ENCODE results near the gene TMEM121. TPM values are rescaled to one million over a fixed set of nuclear protein-coding genes. Genes with fewer than 3 reads are reported as not detected.
"Not testable (repeated sequence)": the region's sequence is repeated elsewhere in the genome, so short reads cannot be mapped to it uniquely, and the experiment has no call there.

The TMEM121 gene
- total and polyA plus RNA-seq, 5 donors from 2014 or later, result 1.8 to 5.8 (median 3.7) TPM

- not testable (repeated sequence) for H3K36me3 ChIP-seq (ENCODE audit: control insufficient read depth, insufficient read depth, low read length); H3K4me1 ChIP-seq (ENCODE audit: control insufficient read depth, insufficient read depth, low read length, poor library complexity, severe bottlenecking); H3K4me3 ChIP-seq (ENCODE audit: low read depth, low read length); H3K4me3 Mint-ChIP-seq; ATAC-seq (ENCODE audit: low read depth in 2 of 2); H3K27me3 ChIP-seq (ENCODE audit: control insufficient read depth, insufficient read depth, low read length); H3K36me3 Mint-ChIP-seq; H3K9me3 ChIP-seq (ENCODE audit: control insufficient read depth in 2 of 2, low read length in 2 of 2); H3K9me3 Mint-ChIP-seq; DNase-seq; H3K27ac Mint-ChIP-seq; H3K27ac ChIP-seq (ENCODE audit: insufficient read depth, low read length, poor library complexity, severe bottlenecking); H3K4me1 Mint-ChIP-seq
- H3K27me3 Mint-ChIP-seq, result peaks cover 11% of the 10 kb centered on the region
These were observed 31.3 kb downstream of the TMEM121 start for GRCh38 chr14:105557671-105558070.

- not testable (repeated sequence) for DNase-seq; H3K27me3 Mint-ChIP-seq; H3K27me3 ChIP-seq (ENCODE audit: control insufficient read depth, insufficient read depth, low read length); H3K4me1 Mint-ChIP-seq; H3K9me3 ChIP-seq (ENCODE audit: control insufficient read depth in 2 of 2, low read length in 2 of 2); H3K4me3 Mint-ChIP-seq; H3K4me1 ChIP-seq (ENCODE audit: control insufficient read depth, insufficient read depth, low read length, poor library complexity, severe bottlenecking); H3K9me3 Mint-ChIP-seq; H3K27ac ChIP-seq (ENCODE audit: insufficient read depth, low read length, poor library complexity, severe bottlenecking); H3K36me3 Mint-ChIP-seq; H3K4me3 ChIP-seq (ENCODE audit: low read depth, low read length); H3K27ac Mint-ChIP-seq; ATAC-seq (ENCODE audit: low read depth in 2 of 2); H3K36me3 ChIP-seq (ENCODE audit: control insufficient read depth, insufficient read depth, low read length)
These were observed 32.2 kb downstream of the TMEM121 start for GRCh38 chr14:105558449-105559154.

- not testable (repeated sequence) for H3K9me3 ChIP-seq (ENCODE audit: control insufficient read depth in 2 of 2, low read length in 2 of 2); H3K4me3 ChIP-seq (ENCODE audit: low read depth, low read length); H3K36me3 ChIP-seq (ENCODE audit: control insufficient read depth, insufficient read depth, low read length); H3K27me3 ChIP-seq (ENCODE audit: control insufficient read depth, insufficient read depth, low read length); H3K4me1 ChIP-seq (ENCODE audit: control insufficient read depth, insufficient read depth, low read length, poor library complexity, severe bottlenecking); DNase-seq; H3K27me3 Mint-ChIP-seq; H3K9me3 Mint-ChIP-seq; H3K36me3 Mint-ChIP-seq; H3K27ac Mint-ChIP-seq; H3K27ac ChIP-seq (ENCODE audit: insufficient read depth, low read length, poor library complexity, severe bottlenecking); H3K4me3 Mint-ChIP-seq; H3K4me1 Mint-ChIP-seq
- peak; percentile 49 to 62 for ATAC-seq (ENCODE audit: low read depth in 2 of 2)
These were observed 33.1 kb downstream of the TMEM121 start for GRCh38 chr14:105559384-105560047.

- H3K27me3 ChIP-seq (ENCODE audit: control insufficient read depth, insufficient read depth, low read length); H3K27me3 Mint-ChIP-seq; H3K36me3 ChIP-seq (ENCODE audit: control insufficient read depth, insufficient read depth, low read length); DNase-seq; H3K4me1 Mint-ChIP-seq; H3K36me3 Mint-ChIP-seq; H3K9me3 ChIP-seq (ENCODE audit: control insufficient read depth in 2 of 2, low read length in 2 of 2); H3K4me3 Mint-ChIP-seq; H3K27ac ChIP-seq (ENCODE audit: insufficient read depth, low read length, poor library complexity, severe bottlenecking); H3K4me1 ChIP-seq (ENCODE audit: control insufficient read depth, insufficient read depth, low read length, poor library complexity, severe bottlenecking); H3K4me3 ChIP-seq (ENCODE audit: low read depth, low read length); H3K9me3 Mint-ChIP-seq; H3K27ac Mint-ChIP-seq: not testable (repeated sequence)
- ATAC-seq (ENCODE audit: low read depth in 2 of 2), result peak; percentile 14 to 35
These were observed 33.8 kb downstream of the TMEM121 start for GRCh38 chr14:105560048-105560669.

- H3K36me3 Mint-ChIP-seq; H3K4me3 Mint-ChIP-seq; H3K9me3 Mint-ChIP-seq; H3K4me1 ChIP-seq (ENCODE audit: control insufficient read depth, insufficient read depth, low read length, poor library complexity, severe bottlenecking); H3K27ac ChIP-seq (ENCODE audit: insufficient read depth, low read length, poor library complexity, severe bottlenecking); H3K36me3 ChIP-seq (ENCODE audit: control insufficient read depth, insufficient read depth, low read length); ATAC-seq (ENCODE audit: low read depth in 2 of 2); DNase-seq; H3K4me1 Mint-ChIP-seq; H3K27me3 Mint-ChIP-seq; H3K4me3 ChIP-seq (ENCODE audit: low read depth, low read length); H3K27ac Mint-ChIP-seq; H3K9me3 ChIP-seq (ENCODE audit: control insufficient read depth in 2 of 2, low read length in 2 of 2); H3K27me3 ChIP-seq (ENCODE audit: control insufficient read depth, insufficient read depth, low read length): not testable (repeated sequence)
These were observed 35.0 kb downstream of the TMEM121 start for GRCh38 chr14:105561345-105561744.

- H3K9me3 ChIP-seq (ENCODE audit: control insufficient read depth in 2 of 2, low read length in 2 of 2), result no peaks in the 10 kb centered on the region
- no peaks in the 10 kb centered on the region for H3K36me3 Mint-ChIP-seq
- H3K9me3 Mint-ChIP-seq, result no peaks in the 10 kb centered on the region
- H3K4me3 ChIP-seq (ENCODE audit: low read depth, low read length), result no peak overlapping the region
- H3K27me3 ChIP-seq (ENCODE audit: control insufficient read depth, insufficient read depth, low read length), result no peaks in the 10 kb centered on the region
- DNase-seq (no peak), ATAC-seq (ENCODE audit: low read depth in 2 of 2) (no peak)
- no peak overlapping the region for H3K4me3 Mint-ChIP-seq
- no peak overlapping the region for H3K27ac ChIP-seq (ENCODE audit: insufficient read depth, low read length, poor library complexity, severe bottlenecking)
- H3K4me1 ChIP-seq (ENCODE audit: control insufficient read depth, insufficient read depth, low read length, poor library complexity, severe bottlenecking), result no peaks in the 10 kb centered on the region
- H3K27ac Mint-ChIP-seq, result peak overlapping the region in 1 of 3 donors; percentile 31
- peaks cover 2% of the 10 kb centered on the region for H3K27me3 Mint-ChIP-seq
- H3K4me1 Mint-ChIP-seq, result no peaks in the 10 kb centered on the region
- H3K36me3 ChIP-seq (ENCODE audit: control insufficient read depth, insufficient read depth, low read length), result no peaks in the 10 kb centered on the region
These were observed 36.4 kb downstream of the TMEM121 start for GRCh38 chr14:105562713-105563346.

GRCh38 chr14:105563347-105563737, 37.0 kb downstream of the TMEM121 start:
- Mint-ChIP-seq H3K36me3 (no peaks in the 10 kb centered on the region), H3K4me3 (no peak overlapping the region), H3K27ac (peak overlapping the region in 1 of 3 donors; percentile 31), H3K27me3 (no peaks in the 10 kb centered on the region), H3K4me1 (peaks cover 0 to 2% (median 0%) of the 10 kb centered on the region in 4 donors), H3K9me3 (peaks cover 0 to 2% (median 0%) of the 10 kb centered on the region in 7 donors)
- H3K36me3 ChIP-seq (ENCODE audit: control insufficient read depth, insufficient read depth, low read length), result no peaks in the 10 kb centered on the region
- DNase-seq, result no peak
- H3K27ac ChIP-seq (ENCODE audit: insufficient read depth, low read length, poor library complexity, severe bottlenecking), result no peak overlapping the region
- no peaks in the 10 kb centered on the region for H3K9me3 ChIP-seq (ENCODE audit: control insufficient read depth in 2 of 2, low read length in 2 of 2)
- ATAC-seq (ENCODE audit: low read depth in 2 of 2), result no peak
- no peak overlapping the region for H3K4me3 ChIP-seq (ENCODE audit: low read depth, low read length)
- no peaks in the 10 kb centered on the region for H3K4me1 ChIP-seq (ENCODE audit: control insufficient read depth, insufficient read depth, low read length, poor library complexity, severe bottlenecking)
- no peaks in the 10 kb centered on the region for H3K27me3 ChIP-seq (ENCODE audit: control insufficient read depth, insufficient read depth, low read length)

Measured in CD4-positive, CD25-positive, alpha-beta regulatory T cell (primary cell).